Measurements from ENCODE around the gene INO80C.

The INO80C gene

DNA sequence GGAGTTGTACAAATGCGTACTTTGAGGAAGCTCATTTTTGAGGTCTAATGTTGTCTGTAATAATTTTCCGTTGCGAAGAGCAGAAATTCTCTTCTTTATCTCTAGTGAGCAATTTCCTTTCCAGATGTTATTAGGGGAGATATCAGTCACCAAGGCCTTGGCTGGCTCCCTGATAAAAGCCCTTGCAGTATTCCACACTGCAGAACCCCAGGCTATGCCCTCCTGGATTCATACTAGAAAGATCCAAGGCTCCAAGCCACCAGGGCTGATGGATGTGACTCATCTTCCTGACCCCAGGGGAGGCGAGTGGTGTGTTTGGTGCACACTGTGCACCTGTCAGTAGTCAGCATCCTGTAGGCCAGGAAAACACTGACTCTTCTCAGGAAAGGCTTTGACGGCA is 34.7 kb downstream of the INO80C start:
- H3K27me3 ChIP-seq: no peaks in the 10 kb centered on the region
- H3K36me3 ChIP-seq: no peaks in the 10 kb centered on the region
- H3K4me1 ChIP-seq: peaks cover 19% of the 10 kb centered on the region
- H3K4me3 ChIP-seq (ENCODE audit: low read depth, low read length): no peak overlapping the region
- DNase-seq: peak; percentile 80
- H3K9me3 ChIP-seq: no peaks in the 10 kb centered on the region
- TF ChIP-seq, protein P1, sequence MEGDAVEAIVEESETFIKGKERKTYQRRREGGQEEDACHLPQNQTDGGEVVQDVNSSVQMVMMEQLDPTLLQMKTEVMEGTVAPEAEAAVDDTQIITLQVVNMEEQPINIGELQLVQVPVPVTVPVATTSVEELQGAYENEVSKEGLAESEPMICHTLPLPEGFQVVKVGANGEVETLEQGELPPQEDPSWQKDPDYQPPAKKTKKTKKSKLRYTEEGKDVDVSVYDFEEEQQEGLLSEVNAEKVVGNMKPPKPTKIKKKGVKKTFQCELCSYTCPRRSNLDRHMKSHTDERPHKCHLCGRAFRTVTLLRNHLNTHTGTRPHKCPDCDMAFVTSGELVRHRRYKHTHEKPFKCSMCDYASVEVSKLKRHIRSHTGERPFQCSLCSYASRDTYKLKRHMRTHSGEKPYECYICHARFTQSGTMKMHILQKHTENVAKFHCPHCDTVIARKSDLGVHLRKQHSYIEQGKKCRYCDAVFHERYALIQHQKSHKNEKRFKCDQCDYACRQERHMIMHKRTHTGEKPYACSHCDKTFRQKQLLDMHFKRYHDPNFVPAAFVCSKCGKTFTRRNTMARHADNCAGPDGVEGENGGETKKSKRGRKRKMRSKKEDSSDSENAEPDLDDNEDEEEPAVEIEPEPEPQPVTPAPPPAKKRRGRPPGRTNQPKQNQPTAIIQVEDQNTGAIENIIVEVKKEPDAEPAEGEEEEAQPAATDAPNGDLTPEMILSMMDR (IDR thresholded peaks at IDR 0.05; ENCODE audit: low read depth, low read length): no peak

DNA sequence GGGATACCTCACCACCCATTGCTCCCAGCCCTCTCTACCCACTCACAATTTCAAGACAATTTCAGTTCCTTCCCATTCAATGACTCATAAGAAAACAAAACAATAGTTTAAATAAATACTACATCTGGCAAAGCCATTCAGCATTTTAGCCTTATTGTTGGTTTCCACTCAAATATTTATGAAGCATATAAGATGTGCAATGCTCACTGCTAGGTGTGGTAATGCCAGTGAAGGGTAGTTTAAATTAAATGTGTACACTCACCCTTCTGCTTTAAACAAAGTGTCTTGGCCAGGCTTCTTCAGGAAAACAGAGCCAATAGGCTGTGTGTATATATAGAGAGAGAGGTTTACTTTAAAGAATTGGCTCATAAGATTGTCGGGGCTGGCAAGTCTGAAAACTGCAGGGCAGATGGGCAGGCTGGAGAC is 37.0 kb downstream of the INO80C start:
- Histone ChIP-seq H3K36me3 (no peaks in the 10 kb centered on the region), H3K9me3 (no peaks in the 10 kb centered on the region), H3K4me3 (ENCODE audit: low read depth, low read length) (no peak overlapping the region), H3K4me1 (peaks cover 12% of the 10 kb centered on the region), H3K27me3 (no peaks in the 10 kb centered on the region)
- DNase-seq: no peak
- TF ChIP-seq, protein P1 (IDR thresholded peaks at IDR 0.05; ENCODE audit: low read depth, low read length): no peak

DNA sequence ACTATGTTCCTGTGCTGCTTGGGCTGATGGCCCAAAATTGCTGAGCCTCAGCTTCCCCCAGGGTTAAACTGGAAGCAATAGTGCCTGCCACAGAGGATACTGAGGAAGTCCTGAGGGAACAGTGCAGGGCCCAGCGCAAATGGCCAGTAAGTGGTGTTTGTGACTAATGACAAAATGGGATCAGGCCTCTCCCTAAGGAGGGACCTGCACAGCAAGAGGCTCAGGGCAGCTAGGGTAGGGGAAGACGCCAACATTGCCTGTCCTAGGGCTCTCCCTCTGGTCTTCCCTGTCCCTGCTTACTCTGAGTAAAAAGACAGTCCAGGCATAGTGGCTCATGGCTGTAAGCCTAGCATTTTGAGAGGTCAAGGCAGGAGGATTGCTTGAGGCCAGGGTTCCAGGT is 37.8 kb downstream of the INO80C start:
- no peak overlapping the region for H3K4me3 ChIP-seq (ENCODE audit: low read depth, low read length)
- peaks cover 12% of the 10 kb centered on the region for H3K4me1 ChIP-seq
- TF ChIP-seq, protein P1 (IDR thresholded peaks at IDR 0.05; ENCODE audit: low read depth, low read length): no peak
- no peaks in the 10 kb centered on the region for H3K36me3 ChIP-seq
- no peaks in the 10 kb centered on the region for H3K9me3 ChIP-seq
- DNase-seq: no peak
- H3K27me3 ChIP-seq: no peaks in the 10 kb centered on the region

DNA sequence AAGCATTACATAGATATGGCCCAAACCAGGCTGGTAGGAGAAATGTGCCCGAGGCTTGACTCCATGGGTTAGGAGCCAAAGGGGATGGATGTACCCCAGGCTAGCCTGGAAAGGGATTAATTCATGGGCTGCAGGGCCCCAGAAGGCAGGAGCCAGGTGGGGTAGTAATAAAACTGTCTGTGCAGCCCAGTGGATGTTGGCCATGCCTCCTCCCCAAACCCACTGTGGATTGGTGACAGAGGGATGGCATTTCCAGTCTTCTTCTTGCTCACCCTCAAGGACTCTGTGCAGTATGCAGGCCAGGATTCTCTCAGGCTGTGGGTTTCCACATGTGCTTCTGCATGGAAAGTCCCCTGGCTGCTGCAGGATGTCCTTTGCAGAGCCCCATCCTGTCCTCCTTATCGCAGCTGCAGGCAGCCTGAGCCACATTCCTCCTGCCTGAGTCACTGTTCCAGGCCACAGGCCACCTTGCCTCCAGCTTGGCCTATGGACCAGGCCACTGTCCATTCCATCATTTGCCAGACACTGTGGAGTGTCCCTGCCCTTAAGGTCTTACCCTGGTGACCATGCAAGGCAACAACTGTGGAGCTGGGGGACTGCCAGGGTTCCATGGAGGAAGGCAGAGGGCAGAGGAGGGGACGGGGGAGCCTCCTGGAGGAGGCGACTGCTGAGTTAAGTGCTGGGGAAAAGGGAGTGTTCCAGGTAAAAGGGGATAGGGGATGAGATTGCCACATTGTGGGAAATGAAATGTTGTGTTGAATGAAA is 38.9 kb downstream of the INO80C start:
- Histone ChIP-seq H3K27me3 (no peaks in the 10 kb centered on the region), H3K9me3 (no peaks in the 10 kb centered on the region), H3K4me1 (peaks cover 12% of the 10 kb centered on the region), H3K36me3 (no peaks in the 10 kb centered on the region), H3K4me3 (ENCODE audit: low read depth, low read length) (no peak overlapping the region)
- DNase-seq: peak; percentile 74
- TF ChIP-seq, protein P1 (IDR thresholded peaks at IDR 0.05; ENCODE audit: low read depth, low read length): no peak

DNA sequence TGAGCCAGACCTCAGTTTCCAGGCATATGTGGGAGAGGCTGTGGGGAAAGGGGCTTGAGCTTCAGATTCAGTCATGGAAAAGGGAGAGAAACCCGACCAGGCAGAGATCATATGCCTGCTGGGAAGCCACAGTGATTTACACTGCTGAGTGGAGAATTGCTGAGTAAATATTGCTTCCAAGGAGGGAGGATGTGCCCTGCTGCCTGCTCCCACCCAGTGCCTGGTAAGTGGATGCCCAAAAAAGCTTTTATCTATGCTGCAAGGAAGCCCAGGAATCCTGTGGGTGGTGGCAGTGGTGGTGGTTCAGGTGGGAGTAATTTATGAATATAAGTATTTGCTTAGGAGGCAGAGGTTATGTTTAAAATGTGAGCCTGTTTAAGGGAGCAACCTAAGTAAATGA is 39.5 kb downstream of the INO80C start:
- no peaks in the 10 kb centered on the region for H3K36me3 ChIP-seq
- H3K27me3 ChIP-seq: no peaks in the 10 kb centered on the region
- TF ChIP-seq, protein P1 (IDR thresholded peaks at IDR 0.05; ENCODE audit: low read depth, low read length): no peak
- peaks cover 10% of the 10 kb centered on the region for H3K4me1 ChIP-seq
- H3K4me3 ChIP-seq (ENCODE audit: low read depth, low read length): no peak overlapping the region
- H3K9me3 ChIP-seq: no peaks in the 10 kb centered on the region
- DNase-seq: no peak

DNA sequence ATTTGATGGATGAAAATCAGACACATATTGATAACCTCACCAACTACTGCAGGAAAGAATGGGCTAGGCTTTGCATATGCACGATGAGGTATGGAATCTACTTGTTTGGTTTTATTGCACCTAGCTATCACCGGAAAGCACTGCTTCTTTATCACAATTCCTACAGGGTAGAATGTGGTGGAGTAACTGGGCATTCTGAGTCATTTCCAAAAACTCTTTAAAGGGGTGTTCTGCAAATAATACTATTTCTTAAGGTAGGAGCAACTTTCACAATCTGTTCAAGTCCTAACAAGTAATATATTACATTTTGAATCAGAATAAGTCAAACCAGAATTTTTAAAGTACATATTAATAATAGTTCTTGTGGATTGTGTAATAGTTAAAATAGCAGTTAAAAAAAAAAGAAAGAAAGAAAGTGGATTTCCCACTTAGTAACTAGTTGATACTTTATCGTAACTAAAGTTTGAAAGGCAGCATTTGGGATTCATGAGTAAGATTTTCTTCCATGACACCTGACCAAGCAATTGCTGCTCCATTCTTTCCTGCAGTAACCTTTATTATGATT is 40.5 kb downstream of the INO80C start:
- Histone ChIP-seq H3K27me3 (no peaks in the 10 kb centered on the region), H3K4me1 (peaks cover 6% of the 10 kb centered on the region), H3K4me3 (ENCODE audit: low read depth, low read length) (no peak overlapping the region), H3K36me3 (no peaks in the 10 kb centered on the region), H3K9me3 (no peaks in the 10 kb centered on the region)
- TF ChIP-seq, protein P1 (IDR thresholded peaks at IDR 0.05; ENCODE audit: low read depth, low read length): no peak
- DNase-seq: no peak

All from BE2C (cell line).